Sciatic nerve (tissue), 2 donors: Measurements from ENCODE around the gene SLPI. TPM values are rescaled to one million over a fixed set of nuclear protein-coding genes. Genes with fewer than 3 reads are reported as not detected.

Experiments used
- ATAC-seq: fragments of 200-7000 bp; cut with Tn5 transposase; one replicate; pipeline ENCODE4 v1.9.1; 2020; ENCODE audit warnings: mild to moderate bottlenecking, moderate library complexity
- DNase-seq: peaks from one replicate; pipeline ENCODE4 v3.0.0-alpha.2; 2020; ENCODE audit warnings: low spot score
- intact Hi-C: fragments of 100-400 bp; cut with DNase I; formaldehyde crosslinking; loops from one replicate; pipeline ENCODE4 v1.14.2; 2022
- total RNA-seq: library from RNA; stranded (reverse); fragmentation: NEBNext Ultra II Directional; extraction: Animal tissue kit (Norgen Biotek cat#: 25700); gene quantifications from one replicate; pipeline ENCODE4 v1.2.1, GENCODE V29; 2021
- donor health status: DM: no; HTN: no; CAD: no.
- donor health status: DM: no; HTN: no; CAD: no.

The SLPI gene, protein sequence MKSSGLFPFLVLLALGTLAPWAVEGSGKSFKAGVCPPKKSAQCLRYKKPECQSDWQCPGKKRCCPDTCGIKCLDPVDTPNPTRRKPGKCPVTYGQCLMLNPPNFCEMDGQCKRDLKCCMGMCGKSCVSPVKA
- 95.5 TPM for total RNA-seq

GRCh38 chr20:45254383-45255262, at the start of gene SLPI:
Gene SLPI (minus strand): TSS chr20:45254564. CDS start chr20:45254543, 21 bp downstream.
- ATAC-seq (peak; percentile 94), DNase-seq (no peak)
- intact Hi-C loops, result no loop called here

DNA sequence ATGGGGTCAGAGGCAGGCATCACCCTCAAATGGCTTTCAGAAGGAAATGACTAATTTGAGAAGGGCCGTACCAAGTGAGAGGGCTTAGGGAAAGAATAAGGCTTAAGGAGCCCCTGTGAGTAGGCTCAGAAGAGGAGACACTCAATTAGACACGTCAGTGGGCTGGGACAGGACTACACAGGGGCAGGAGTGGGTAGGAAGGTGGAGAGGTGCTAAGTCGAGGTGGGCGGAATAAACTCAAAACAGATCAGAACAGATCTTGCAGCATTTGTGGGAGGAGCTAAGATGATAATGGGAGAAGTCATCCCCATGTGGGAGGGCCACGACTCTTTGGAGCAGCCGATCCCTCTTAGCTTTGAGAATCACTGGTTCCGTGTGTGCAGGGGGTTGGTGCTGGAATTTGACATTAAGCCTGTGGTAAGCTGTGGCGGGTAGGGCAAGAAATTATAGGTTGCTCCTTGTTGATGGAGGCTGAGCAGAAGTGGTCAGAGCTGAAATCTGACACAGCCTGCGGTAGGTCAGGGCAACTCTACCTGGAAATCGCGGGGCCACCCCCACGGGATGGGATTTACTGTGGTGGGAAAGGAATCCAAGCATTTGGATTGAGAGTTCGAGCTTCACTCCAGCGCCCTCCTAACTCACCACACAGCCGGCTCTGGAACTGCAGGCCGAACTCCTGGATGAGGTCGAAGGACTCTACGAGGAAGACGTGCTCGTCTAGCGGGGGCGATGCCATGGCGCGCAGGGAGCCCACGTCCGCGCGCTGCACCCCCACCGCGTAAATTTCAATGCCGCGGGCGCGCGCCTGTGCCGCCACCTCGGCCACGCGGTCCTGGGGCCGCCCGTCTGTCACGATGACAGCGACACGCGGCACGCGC, 49.5 kb upstream of the SLPI start:
- ATAC-seq, result no peak
- intact Hi-C loops, result loop anchor here (10.0 kb wide), 1 partner anchor 289 kb away; no protein-coding TSS in a partner anchor
- no peak for DNase-seq

- no peak for ATAC-seq
- intact Hi-C loops, result loop anchor here (10.0 kb wide), 1 partner anchor 287 kb away; no protein-coding TSS in a partner anchor
- no peak for DNase-seq
These were observed 47.5 kb upstream of the SLPI start for GRCh38 chr20:45301824-45302271.

GRCh38 chr20:45300961-45301360, 46.6 kb upstream of the SLPI start:
- ATAC-seq, result no peak
- intact Hi-C loops, result loop anchor here (10.0 kb wide), 1 partner anchor 286 kb away; no protein-coding TSS in a partner anchor
- no peak for DNase-seq

DNA sequence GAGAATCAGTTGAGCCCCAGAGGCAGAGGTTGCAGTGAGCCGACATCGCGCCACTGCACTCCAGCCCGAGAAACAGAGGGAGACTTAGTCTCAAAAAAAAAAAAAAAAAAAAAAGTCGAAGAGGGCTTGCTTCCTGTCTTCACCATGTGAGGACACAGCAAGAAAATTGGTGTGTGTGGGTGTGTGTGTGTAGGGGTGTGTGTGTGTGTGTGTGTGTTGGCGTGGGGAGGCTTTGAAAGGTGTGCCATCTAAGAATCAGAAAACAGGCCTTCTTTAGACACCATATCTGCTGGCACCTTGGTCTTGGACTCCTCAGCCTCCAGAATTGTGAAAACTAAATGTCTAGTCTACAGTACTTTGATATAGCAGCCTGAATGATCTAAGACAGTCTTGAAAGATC, 45.4 kb upstream of the SLPI start:
- DNase-seq (no peak), ATAC-seq (no peak)
- intact Hi-C loops, result loop anchor here (10.0 kb wide), 1 partner anchor 285 kb away; no protein-coding TSS in a partner anchor

DNA sequence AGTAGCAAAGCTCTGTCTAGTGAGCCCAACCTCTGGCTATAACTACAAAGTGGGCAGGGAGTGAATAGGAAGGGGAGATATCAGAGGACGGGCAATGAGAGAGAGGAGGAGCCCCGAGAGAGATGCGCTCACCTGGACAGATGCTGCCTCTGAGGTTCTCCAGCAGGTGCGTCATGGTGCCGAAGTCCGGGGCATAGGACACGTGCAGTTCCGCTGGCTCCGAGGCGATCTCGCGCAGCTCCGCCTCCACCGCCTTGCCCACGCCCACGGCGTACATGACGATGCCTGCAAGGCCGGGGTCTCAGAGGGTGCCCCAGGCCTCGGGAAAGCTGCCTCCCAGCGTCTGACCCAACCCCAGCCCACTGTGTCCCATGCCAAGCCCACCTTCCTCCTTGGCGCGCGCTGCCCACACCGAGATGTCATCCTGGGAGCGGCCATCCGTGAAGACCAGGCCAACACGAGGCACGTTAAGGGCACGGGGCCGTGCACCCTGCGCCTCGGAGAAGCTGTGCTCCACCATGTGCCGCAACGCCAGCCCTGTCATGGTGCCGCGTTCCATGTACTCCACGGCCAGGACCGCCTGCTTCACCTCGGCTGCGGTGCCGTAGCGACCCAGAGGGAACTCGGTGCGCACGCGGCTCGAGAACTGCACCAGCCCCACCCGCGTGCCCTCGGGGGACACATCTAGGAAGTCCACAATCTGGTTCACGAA, 43.6 kb upstream of the SLPI start:
- DNase-seq (no peak), ATAC-seq (no peak)
- intact Hi-C loops, result no loop called here

DNA sequence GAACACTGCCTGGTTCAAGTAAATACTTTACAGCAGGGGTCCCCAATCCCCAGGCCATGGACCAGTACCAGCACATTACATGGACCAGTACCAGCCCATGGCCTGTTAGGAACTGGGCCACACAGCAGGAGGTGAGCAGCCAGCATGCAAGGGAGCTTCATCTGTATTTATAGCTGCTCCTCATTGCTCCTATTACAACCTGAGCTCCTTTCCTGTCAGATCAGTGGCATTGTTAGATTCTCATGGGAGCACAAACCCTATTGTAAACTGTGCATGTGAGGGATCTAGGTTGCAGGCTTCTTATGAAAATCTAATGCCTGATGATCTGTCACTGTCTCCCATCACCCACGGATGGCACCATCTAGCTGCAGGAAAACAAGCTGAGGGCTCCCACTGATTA, 40.3 kb upstream of the SLPI start:
- intact Hi-C loops, result no loop called here
- no peak for DNase-seq

DNA sequence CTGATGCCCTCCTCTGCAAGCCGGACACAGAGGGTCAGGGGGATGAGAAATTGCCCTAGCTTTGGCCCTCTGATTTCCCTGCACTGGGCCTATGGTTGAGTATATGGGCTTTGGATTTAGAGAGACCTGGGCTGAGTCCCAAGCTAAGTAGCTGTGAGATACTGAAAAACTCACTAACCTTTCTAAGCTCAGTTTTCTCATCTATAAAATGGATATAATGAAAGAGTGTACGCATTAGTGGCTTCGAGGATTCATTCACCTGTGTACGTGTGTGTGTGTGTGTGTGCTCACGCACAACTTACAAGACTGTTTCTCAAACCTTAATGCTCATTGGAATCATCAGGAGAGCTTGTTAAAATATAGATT, 39.6 kb upstream of the SLPI start:
- DNase-seq, result no peak
- ATAC-seq, result no peak
- intact Hi-C loops, result no loop called here

More for the DNA sequence above, 40.3 kb upstream of the SLPI start:
- no peak for ATAC-seq

GRCh38 chr20:45293041-45294002, 39.0 kb upstream of the SLPI start:
- ATAC-seq (peak; percentile 69), DNase-seq (peak; percentile 92)
- intact Hi-C loops, result no loop called here

DNA sequence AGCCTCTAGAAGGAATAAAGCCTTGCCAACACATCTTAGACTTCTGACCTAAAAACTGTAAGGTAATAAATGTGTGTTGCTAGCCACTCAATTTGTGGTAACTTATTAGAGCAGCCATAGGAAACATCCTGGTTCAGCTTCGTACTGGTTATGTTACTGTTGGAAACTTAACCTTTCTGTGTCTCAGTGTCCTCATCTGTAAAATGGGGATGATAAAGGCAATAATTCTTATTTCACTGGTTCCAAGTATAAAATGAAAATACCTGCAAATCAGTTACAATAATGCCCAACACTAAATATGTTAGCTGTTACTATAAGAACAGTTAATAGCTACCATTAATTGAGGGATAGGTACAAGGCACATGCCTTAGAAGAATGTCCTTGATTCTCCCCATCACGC, 38.0 kb upstream of the SLPI start:
- DNase-seq (no peak), ATAC-seq (no peak)
- intact Hi-C loops, result no loop called here

DNA sequence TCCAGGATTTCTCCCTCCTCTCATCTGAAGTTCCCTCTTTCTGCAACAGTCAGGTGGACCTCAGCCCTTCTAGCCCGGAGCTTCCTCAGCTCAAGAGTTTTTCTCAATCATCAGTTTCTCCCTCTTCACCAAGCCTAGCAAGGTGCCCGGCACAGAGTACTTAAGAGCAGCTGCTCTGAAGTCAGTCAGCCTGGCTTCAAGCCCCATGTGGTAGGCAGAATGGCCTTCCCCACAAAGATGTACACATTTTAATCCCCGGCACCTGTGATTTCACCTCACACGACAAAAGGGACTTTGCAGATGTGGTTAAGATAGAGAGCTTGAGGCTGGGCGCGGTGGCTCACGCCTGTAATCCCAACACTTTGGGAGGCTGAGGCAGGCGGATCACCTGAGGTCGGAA, 37.2 kb upstream of the SLPI start:
- ATAC-seq (no peak), DNase-seq (no peak)
- intact Hi-C loops, result no loop called here

- intact Hi-C loops, result no loop called here
- DNase-seq (peak; percentile 90), ATAC-seq (peak; percentile 82)
These were observed 36.5 kb upstream of the SLPI start for GRCh38 chr20:45290677-45291355.

DNA sequence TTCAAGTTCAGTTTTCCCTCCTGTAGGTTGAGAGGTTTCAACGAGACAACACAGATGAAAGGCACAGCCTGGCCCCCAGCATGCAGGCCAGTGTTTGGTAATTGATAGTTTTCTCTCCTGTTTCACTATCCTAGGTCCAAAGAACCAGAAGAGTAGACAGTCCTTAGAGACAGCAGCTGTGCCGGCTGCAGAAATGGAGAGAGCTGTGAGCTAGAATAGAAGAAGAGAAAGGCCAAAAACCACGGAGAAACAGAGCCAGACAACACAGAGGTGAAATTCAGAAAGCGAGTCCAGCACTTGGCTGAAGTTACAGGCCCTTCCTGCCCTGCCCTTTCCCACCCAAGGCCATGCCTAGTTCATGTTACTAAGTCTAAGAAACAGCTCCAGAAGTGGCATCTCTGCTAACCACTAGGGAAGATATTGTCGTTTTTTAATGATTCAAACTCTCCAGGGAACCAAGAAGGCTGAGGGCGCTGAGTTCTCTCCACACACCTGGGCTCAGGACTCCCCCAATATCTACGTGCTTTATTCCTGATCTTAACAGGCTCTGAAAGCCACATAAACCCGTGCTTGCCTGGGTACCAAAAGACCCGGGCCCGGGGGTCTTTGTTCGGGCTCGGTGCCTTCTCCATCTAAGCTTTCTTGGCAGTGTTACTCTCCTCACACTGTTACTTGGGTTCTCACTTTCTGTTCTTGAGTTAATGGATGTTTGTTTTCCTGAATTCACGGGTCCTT, 35.7 kb upstream of the SLPI start:
- no peak for DNase-seq
- peak; percentile 54 for ATAC-seq
- intact Hi-C loops, result no loop called here

DNA sequence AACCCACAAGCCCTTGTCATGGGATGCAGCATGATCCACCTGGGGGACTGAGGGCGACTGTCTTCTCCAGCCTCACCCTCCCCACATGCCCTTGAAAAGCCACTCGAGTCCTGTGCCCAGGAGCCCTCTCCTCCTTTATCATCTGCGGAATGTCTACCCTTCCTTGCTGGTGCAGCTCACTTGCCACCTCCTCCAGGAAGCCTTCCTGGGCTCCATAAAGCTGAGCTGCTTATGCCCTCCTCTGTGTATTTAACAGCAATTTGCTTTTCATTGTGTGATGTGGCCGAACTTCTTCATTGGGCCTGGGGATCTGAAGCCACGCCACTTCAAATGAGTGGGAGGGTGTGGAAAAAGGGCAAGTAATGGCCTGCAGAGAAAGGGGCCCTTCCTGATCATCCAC, 34.5 kb upstream of the SLPI start:
- intact Hi-C loops, result no loop called here
- ATAC-seq, result no peak
- no peak for DNase-seq

DNA sequence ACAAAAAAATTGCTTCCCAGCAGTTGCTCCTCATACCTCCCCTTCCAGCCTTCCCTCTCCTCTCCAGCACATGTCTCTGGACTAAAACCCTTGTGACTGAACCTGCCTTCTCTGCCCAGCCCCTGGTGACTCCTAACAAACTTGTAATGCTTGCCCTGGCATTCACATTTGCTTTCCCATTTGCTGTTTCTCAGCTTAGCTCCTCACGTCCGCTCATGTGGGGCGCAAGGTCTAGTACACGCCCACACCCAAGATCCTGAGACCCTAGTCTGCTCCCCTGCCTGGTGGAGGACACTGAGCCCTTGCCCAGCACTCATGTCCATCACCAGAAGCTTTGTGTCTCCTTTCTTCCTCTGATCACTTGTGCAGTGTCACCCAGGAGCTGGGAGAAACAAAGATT, 34.0 kb upstream of the SLPI start:
- intact Hi-C loops, result no loop called here
- ATAC-seq, result no peak
- no peak for DNase-seq

GRCh38 chr20:45283551-45284057, 29.2 kb upstream of the SLPI start:
- no peak for DNase-seq
- intact Hi-C loops, result no loop called here
- peak; percentile 28 for ATAC-seq
